VCaP (cell line): ENCODE measurements around the gene ACO2.
A peak's percentile ranks its signal among the peaks of the same experiment; 100 is the strongest.

Source experiments
- H3K27ac ChIP-seq: fragments of 450-650 bp; 2 replicates; pipeline ENCODE4 v1.5.1; 2017
- TF ChIP-seq, protein P1 (sequence below): fragments of 450-650 bp; conservative IDR thresholded peaks from 2 replicates; pipeline ENCODE4 v1.5.1; 2017; ENCODE audit warnings: mild to moderate bottlenecking, moderate library complexity

The ACO2 gene

DNA sequence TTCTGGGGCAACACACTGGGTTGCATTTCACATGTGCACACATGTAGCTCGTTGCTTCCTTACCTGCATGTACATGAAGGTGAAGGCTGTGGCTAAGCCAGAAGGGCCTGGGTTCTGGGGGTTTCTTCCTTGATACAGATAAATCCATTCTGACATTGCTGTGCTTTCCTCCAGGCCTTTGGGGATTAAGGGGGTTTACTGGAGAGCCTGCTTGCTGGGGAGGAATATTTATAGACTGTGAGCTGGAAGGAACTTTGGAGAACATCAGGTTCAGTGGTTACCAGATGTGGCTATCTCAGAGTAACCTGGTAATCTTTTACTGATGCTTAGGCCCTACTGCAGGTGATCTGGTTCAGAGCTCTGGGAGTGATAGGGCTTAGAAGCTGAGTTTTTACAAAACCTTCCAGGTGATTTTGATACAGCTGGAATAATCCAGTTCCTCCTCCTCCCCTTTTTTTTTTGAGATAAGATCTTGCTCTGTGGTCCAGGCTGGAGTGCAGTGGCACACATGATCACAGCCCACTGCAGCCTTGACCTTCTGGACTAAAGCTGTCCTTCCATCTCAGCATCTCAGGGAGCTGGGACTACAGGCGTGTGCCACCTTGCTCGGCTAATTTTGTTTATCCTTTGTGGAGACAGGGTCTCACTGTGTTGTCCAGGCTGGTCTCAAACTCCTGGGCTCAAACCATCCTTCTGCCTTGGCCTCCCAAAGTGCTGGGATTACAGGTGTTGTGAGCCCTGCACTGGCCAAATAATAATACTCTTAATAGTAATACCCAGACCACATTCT is 19.9 kb downstream of the ACO2 start:
- no peak overlapping the region for H3K27ac ChIP-seq
- TF ChIP-seq, protein P1, sequence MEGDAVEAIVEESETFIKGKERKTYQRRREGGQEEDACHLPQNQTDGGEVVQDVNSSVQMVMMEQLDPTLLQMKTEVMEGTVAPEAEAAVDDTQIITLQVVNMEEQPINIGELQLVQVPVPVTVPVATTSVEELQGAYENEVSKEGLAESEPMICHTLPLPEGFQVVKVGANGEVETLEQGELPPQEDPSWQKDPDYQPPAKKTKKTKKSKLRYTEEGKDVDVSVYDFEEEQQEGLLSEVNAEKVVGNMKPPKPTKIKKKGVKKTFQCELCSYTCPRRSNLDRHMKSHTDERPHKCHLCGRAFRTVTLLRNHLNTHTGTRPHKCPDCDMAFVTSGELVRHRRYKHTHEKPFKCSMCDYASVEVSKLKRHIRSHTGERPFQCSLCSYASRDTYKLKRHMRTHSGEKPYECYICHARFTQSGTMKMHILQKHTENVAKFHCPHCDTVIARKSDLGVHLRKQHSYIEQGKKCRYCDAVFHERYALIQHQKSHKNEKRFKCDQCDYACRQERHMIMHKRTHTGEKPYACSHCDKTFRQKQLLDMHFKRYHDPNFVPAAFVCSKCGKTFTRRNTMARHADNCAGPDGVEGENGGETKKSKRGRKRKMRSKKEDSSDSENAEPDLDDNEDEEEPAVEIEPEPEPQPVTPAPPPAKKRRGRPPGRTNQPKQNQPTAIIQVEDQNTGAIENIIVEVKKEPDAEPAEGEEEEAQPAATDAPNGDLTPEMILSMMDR = no peak

DNA sequence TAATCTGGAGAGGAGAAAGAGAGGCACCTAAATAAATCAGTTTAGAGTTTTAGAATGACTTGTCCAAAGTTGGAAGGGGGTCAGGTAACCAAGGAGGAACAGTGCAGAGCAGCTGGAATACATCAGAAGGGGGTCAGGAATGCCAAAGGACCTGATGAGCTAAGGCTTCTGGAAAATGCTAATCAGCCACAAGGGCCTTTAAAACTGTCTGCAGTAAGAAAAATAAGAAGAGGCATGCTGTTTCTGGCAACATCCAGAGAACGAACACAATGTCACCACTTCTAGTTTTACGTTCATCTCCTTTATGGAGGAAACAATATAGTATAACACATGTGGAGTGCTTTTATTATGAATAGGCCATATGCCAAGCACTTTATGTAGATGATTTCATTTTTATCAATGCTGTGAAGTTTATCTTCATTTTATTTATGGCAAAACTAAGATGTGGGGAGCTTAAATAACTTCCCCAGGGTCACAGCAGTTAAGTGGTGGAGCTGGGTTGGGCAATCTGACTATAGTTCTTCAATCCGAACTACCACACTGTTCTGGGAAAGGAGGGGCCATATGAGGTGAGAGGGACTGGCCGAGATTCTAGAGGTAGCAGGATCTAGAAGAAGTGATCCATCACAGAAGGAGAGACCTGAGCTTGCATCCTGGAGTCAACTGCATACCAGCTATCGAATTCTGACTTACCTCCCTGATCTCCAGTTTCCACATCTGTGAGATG is 22.6 kb downstream of the ACO2 start:
- H3K27ac ChIP-seq = no peak overlapping the region
- TF ChIP-seq, protein P1 = no peak

DNA sequence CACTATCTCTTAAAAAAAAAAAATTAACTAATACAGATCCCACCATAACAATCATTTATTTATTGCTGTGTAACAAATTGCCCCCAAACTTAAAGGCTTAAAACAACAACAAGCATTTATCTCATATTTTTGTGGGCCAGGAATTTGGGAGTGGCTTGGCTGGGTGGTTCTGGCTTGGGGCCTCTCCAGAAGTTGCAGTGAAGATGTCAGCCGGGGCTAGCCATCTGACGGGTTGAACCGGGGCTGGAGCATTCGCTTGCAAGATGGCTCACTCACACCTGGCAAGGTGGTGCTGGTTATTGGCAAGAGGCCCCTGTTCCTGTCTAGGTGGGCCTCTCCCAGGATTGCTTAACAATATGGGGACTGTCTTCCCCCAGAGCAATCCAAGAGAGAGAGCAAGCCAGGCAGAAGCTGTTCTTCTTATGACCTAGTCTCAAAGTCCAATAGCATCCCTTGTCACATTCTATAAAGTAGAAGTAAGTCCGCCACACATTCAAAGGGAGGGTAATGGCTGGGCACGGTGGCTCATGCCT is 29.5 kb downstream of the ACO2 start:
- no peak overlapping the region for H3K27ac ChIP-seq
- TF ChIP-seq, protein P1 = no peak

DNA sequence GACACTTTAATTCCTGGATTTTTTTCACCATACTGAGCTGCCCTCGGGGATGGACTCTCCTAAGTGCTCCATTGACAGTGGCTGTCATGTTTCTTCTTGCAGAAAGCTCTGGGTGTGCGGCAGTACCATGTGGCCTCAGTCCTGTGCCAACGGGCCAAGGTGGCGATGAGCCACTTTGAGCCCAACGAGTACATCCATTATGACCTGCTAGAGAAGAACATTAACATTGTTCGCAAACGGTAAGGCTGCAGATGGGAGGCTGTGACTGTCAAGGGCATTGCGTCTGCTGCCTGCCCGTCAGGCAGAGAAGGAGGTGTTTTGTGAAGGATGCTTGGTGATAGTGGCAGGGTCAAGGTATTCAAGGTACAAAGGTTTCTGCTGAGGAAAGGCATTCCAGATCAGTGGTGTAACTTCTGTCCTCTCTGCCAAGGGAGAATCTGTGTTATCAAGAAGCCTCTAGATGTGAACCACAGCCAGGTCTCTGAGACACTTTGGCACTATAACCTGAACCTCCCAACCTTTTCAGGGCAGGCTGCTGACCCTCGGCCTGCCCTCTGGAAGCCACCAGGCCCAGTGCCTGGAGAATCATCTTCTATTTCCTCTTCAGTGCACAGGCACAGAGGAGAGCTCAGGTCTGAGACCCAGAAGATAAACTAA is 30.8 kb downstream of the ACO2 start:
- TF ChIP-seq, protein P1 = no peak
- H3K27ac ChIP-seq = no peak overlapping the region

DNA sequence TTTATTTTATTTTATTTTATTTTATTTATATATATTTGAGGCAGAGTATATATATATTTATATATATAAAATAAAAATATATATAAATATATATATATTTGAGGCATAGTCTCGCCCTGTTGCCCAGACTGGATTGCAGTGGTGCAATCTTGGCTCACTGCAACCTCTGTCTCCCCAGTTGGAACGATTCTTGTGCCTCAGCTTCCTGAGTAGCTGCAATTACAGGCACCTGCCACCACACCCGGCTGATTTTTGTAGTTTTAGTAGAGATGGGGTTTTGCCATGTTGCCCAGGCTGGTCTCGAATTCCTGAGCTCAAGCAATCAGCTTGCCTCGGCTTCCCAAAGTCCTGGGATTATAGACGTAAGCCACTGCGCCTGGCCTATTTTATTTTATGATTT is 31.4 kb downstream of the ACO2 start:
- H3K27ac ChIP-seq = no peak overlapping the region

DNA sequence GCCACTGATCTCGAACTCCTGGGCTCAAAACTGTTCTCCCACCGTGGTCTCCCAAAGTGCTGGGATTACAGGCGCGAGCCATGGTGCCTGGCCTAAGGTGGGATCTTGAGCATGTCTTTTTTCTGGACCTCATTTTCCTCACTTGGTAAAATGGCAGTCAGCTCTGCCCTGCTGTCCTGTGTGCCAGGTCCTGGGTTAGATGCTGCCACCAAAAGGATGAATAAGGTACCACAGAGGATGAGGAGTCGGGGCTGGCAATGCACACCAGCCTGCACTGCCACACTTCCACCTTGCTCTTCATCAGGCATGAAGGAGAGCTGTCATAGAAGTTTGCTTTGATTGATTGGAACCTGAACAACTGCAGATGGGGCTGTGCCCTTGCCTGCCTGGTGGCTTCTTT is 32.3 kb downstream of the ACO2 start:
- TF ChIP-seq, protein P1 = peak; percentile 35

More for the DNA sequence above, 31.4 kb downstream of the ACO2 start:
- TF ChIP-seq, protein P1 = no peak

DNA sequence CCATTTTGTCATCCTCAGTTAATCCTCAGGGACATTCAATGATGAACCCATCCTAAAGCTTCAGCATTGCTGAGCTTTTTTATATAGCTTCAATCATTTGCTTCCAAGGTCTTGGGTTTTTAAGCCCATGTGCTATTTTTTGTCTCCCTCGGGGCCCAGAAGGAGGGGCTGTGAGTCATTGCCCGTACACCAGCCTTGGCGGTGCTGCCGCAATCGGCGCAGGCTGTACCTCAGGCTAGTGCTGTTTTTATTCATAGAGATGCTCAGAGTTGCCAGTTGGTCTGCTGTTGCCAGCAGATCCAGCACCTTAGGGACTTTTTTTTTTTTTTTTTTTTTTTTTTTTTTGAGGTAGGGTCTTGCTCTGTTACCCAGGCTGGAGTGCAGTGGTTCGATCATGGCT is 35.5 kb downstream of the ACO2 start:
- H3K27ac ChIP-seq = no peak overlapping the region
- TF ChIP-seq, protein P1 = no peak

More for the DNA sequence above, 32.3 kb downstream of the ACO2 start:
- no peak overlapping the region for H3K27ac ChIP-seq
